Prostate gland (tissue), 2 donors: ENCODE results near the gene CCSER1. TPM values are rescaled to one million over a fixed set of nuclear protein-coding genes. Genes with fewer than 3 reads are reported as not detected.

Source experiments
- DNase-seq: peaks from one replicate; pipeline ENCODE4 v3.0.0-alpha.2; 2019; ENCODE audit warnings: low spot score
- H3K27ac ChIP-seq, 2 donors: fragments of 200-600 bp; sonication (generic); 2 replicates each; pipeline ENCODE4 v1.5.1; 2017 to 2019
- H3K27me3 ChIP-seq: fragments of 200-600 bp; sonication (generic); replicated peaks from 2 replicates; pipeline ENCODE4 v1.5.1; 2019; ENCODE audit not compliant: insufficient read depth
- H3K36me3 ChIP-seq, 2 donors: fragments of 200-600 bp; sonication (generic); 1 replicate in 1 of 2; 2 replicates in 1 of 2; pipeline versions ENCODE4 v1.5.1 to v1.8.1; 2017 to 2019
- H3K4me1 ChIP-seq: fragments of 200-600 bp; sonication (generic); replicated peaks from 2 replicates; pipeline ENCODE4 v1.5.1; 2019
- H3K4me3 ChIP-seq, 2 donors: fragments of 200-600 bp; sonication (generic); 2 replicates each; pipeline ENCODE4 v1.5.1; 2017 to 2019
- H3K9me3 ChIP-seq: fragments of 200-600 bp; sonication (generic); 2 replicates; pipeline ENCODE4 v1.5.1; 2017
- CTCF ChIP-seq, 4 experiments: fragments of 200-600 bp in 2 of 4; fragments of 450-650 bp in 2 of 4; sonication (generic) in 2 of 4; IDR thresholded peaks; 1 replicate in 3 of 4; 2 replicates in 1 of 4; pipeline ENCODE4 v1.5.1; 2016 to 2019; ENCODE audit warnings: antibody characterized with exemption in 4 of 4, mild to moderate bottlenecking in 2 of 4, moderate library complexity in 2 of 4
- POLR2A ChIP-seq: fragments of 450-650 bp; IDR thresholded peaks from one replicate; pipeline ENCODE4 v1.6.1; 2016; ENCODE audit warnings: antibody characterized with exemption, mild to moderate bottlenecking
- POLR2AphosphoS5 ChIP-seq: sonication (generic); formaldehyde crosslinking; IDR thresholded peaks from one replicate; pipeline ENCODE4 v1.6.1; 2017; ENCODE audit warnings: antibody characterized with exemption
- WGBS: methylation state at CpG from one replicate; pipeline ENCODE4 v1.1.5; 2018; 5-methylcytosine and 5-hydroxymethylcytosine counted together
- intact Hi-C: fragments of 100-400 bp; cut with DNase I; formaldehyde crosslinking; loops from one replicate; pipeline ENCODE4 v1.14.2; 2022
- total RNA-seq, 2 donors: library from RNA; depleted of rRNA; stranded (reverse); fragments of >200 nt; gene quantifications; one replicate each; pipeline ENCODE4 v1.1.0, GENCODE V29; 2016

Gene CCSER1
- total RNA-seq, 2 donors from 2014 or later = 11.9 to 32.2 TPM

- Histone ChIP-seq H3K4me1 (no peaks in the 10 kb centered on the region), H3K9me3 (no peaks in the 10 kb centered on the region), H3K36me3 (no peaks in the 10 kb centered on the region), H3K4me3 (peak overlapping the region; percentile 67 to 77), H3K27me3 (no peaks in the 10 kb centered on the region), H3K27ac (peak overlapping the region; percentile 85 to 86)
- intact Hi-C loops = no loop called here
- no peak for DNase-seq
- no peak for TF ChIP-seq POLR2A
- no peak for TF ChIP-seq CTCF (IDR thresholded peaks at IDR 0.05)
- TF ChIP-seq POLR2AphosphoS5 = no peak
- 17% methylated on average over 8 of the region's 8 CpGs for WGBS
These were observed 389 bp upstream of the CCSER1 start for GRCh38 chr4:90126805-90127204.

GRCh38 chr4:90127706-90128345 lies 632 bp downstream of the CCSER1 start:
- Histone ChIP-seq H3K4me3 (peak overlapping the region; percentile 67 to 77), H3K27me3 (no peaks in the 10 kb centered on the region), H3K27ac (peak overlapping the region; percentile 85 to 86), H3K36me3 (no peaks in the 10 kb centered on the region), H3K9me3 (no peaks in the 10 kb centered on the region), H3K4me1 (no peaks in the 10 kb centered on the region)
- peak; percentile 22 for DNase-seq
- TF ChIP-seq POLR2A = no peak
- no peak for TF ChIP-seq POLR2AphosphoS5
- TF ChIP-seq CTCF (IDR thresholded peaks at IDR 0.05) = no peak
- intact Hi-C loops = no loop called here
- WGBS = under 1% methylated on average over 62 of the region's 81 CpGs

DNA sequence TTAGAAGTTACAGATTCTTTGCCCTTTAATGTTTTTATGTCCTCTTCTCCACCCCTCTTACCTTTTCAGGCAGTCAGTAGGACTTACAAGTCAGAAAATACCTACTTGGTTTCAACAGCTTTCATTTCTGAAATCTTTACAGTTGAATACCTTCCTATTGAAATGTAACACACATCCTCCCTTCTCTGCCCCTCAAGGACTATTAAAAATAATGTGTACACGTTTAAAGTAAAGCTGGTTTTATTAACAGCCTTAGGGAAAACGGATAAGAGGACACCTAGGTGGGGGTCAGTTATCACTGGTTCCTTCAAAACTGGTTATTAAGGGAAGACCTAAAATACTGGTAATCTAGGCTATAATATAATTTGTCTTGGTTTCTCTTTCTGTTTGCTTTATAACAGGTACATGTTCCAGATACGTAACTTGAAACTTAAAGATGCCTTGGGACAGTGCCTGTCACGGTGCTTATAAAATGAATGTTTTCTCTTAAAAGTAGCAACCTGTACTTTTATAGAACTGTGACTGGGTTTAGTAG lies 1.8 kb downstream of the CCSER1 start:
- H3K36me3 ChIP-seq = no peaks in the 10 kb centered on the region
- intact Hi-C loops = no loop called here
- no peaks in the 10 kb centered on the region for H3K4me1 ChIP-seq
- no peak for DNase-seq
- H3K27me3 ChIP-seq = no peaks in the 10 kb centered on the region
- WGBS = 21% methylated on average over 4 of the region's 4 CpGs
- no peaks in the 10 kb centered on the region for H3K9me3 ChIP-seq
- TF ChIP-seq POLR2A (no peak), POLR2AphosphoS5 (no peak), CTCF (IDR thresholded peaks at IDR 0.05) (no peak)
- H3K27ac ChIP-seq = peak overlapping the region; percentile 85 to 86
- peak overlapping the region; percentile 67 to 77 for H3K4me3 ChIP-seq

GRCh38 chr4:90130076-90130475 lies 2.9 kb downstream of the CCSER1 start:
- 73% methylated on average over 5 of the region's 5 CpGs for WGBS
- H3K9me3 ChIP-seq = no peaks in the 10 kb centered on the region
- no peaks in the 10 kb centered on the region for H3K27me3 ChIP-seq
- no peak overlapping the region for H3K4me3 ChIP-seq
- no peaks in the 10 kb centered on the region for H3K4me1 ChIP-seq
- intact Hi-C loops = no loop called here
- DNase-seq = no peak
- no peaks in the 10 kb centered on the region for H3K36me3 ChIP-seq
- TF ChIP-seq POLR2A (no peak), POLR2AphosphoS5 (no peak), CTCF (IDR thresholded peaks at IDR 0.05) (no peak)
- no peak overlapping the region for H3K27ac ChIP-seq

GRCh38 chr4:90137555-90137954 lies 10.4 kb downstream of the CCSER1 start:
- Histone ChIP-seq H3K4me3 (no peak overlapping the region), H3K4me1 (no peaks in the 10 kb centered on the region), H3K27ac (no peak overlapping the region), H3K9me3 (no peaks in the 10 kb centered on the region), H3K27me3 (no peaks in the 10 kb centered on the region), H3K36me3 (no peaks in the 10 kb centered on the region)
- intact Hi-C loops = no loop called here
- TF ChIP-seq CTCF (IDR thresholded peaks at IDR 0.05) = no peak
- no peak for TF ChIP-seq POLR2AphosphoS5
- TF ChIP-seq POLR2A = no peak
- DNase-seq = no peak
- WGBS = 40% methylated on average over 4 of the region's 4 CpGs
